Neural progenitor cell (in vitro differentiated cells): Measurements from ENCODE around the gene KLK10.

ENCODE experiments used
- EZH2 ChIP-seq: fragments of 200-600 bp; sonication (generic); IDR thresholded peaks from 2 replicates; pipeline ENCODE4 v1.6.1; 2017; ENCODE audit warnings: antibody characterized with exemption, mild to moderate bottlenecking, moderate library complexity
- EZH2phosphoT487 ChIP-seq: fragments of 200-600 bp; sonication (generic); IDR thresholded peaks from 2 replicates; pipeline ENCODE4 v1.6.1; 2017; ENCODE audit warnings: antibody characterized with exemption
- TF ChIP-seq, protein P1 (sequence below): fragments of 200-600 bp; sonication (generic); IDR thresholded peaks from 2 replicates; pipeline ENCODE4 v1.5.1; 2017; ENCODE audit warnings: antibody characterized with exemption, mild to moderate bottlenecking

DNA sequence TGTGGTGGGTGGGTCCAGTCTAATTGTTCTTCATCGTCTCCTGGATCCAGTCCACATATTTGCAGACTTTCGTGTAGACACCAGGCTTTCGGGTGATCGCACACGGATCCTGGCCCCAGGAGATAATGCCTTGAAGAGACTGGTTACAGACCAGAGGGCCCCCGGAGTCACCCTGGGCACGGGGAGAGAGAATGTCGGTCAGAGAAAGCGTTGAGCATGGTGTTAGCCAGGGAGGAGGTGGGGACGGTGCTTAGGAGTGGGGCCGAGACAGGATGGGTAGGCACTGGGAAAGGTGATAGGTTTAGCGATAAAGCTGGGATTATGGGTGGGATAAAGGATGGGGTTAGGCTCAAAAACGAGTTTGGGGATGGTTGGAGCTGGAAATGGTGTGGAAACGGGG lies 3.0 kb upstream of the KLK10 start:
- no peak for TF ChIP-seq EZH2
- TF ChIP-seq, protein P1, sequence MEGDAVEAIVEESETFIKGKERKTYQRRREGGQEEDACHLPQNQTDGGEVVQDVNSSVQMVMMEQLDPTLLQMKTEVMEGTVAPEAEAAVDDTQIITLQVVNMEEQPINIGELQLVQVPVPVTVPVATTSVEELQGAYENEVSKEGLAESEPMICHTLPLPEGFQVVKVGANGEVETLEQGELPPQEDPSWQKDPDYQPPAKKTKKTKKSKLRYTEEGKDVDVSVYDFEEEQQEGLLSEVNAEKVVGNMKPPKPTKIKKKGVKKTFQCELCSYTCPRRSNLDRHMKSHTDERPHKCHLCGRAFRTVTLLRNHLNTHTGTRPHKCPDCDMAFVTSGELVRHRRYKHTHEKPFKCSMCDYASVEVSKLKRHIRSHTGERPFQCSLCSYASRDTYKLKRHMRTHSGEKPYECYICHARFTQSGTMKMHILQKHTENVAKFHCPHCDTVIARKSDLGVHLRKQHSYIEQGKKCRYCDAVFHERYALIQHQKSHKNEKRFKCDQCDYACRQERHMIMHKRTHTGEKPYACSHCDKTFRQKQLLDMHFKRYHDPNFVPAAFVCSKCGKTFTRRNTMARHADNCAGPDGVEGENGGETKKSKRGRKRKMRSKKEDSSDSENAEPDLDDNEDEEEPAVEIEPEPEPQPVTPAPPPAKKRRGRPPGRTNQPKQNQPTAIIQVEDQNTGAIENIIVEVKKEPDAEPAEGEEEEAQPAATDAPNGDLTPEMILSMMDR, result no peak
- no peak for TF ChIP-seq EZH2phosphoT487
